Measurements from ENCODE around the gene KRT31. TPM values are rescaled to one million over a fixed set of nuclear protein-coding genes. Genes with fewer than 3 reads are reported as not detected.

The KRT31 gene
- total RNA-seq, 1 donor from 2014 or later: not detected

- DNase-seq (ENCODE audit: low spot score, unreplicated experiment): no peak
- no peaks in the 10 kb centered on the region for H3K36me3 Mint-ChIP-seq (ENCODE audit: insufficient read depth)
- no peaks in the 10 kb centered on the region for H3K9me3 Mint-ChIP-seq (ENCODE audit: low read depth)
- no peak overlapping the region for H3K4me3 Mint-ChIP-seq (ENCODE audit: low read depth)
- no peaks in the 10 kb centered on the region for H3K4me1 Mint-ChIP-seq (ENCODE audit: low read depth)
- H3K27me3 Mint-ChIP-seq: peaks cover 12% of the 10 kb centered on the region
- H3K27ac Mint-ChIP-seq: no peak overlapping the region
- TF ChIP-seq, protein P1, sequence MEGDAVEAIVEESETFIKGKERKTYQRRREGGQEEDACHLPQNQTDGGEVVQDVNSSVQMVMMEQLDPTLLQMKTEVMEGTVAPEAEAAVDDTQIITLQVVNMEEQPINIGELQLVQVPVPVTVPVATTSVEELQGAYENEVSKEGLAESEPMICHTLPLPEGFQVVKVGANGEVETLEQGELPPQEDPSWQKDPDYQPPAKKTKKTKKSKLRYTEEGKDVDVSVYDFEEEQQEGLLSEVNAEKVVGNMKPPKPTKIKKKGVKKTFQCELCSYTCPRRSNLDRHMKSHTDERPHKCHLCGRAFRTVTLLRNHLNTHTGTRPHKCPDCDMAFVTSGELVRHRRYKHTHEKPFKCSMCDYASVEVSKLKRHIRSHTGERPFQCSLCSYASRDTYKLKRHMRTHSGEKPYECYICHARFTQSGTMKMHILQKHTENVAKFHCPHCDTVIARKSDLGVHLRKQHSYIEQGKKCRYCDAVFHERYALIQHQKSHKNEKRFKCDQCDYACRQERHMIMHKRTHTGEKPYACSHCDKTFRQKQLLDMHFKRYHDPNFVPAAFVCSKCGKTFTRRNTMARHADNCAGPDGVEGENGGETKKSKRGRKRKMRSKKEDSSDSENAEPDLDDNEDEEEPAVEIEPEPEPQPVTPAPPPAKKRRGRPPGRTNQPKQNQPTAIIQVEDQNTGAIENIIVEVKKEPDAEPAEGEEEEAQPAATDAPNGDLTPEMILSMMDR (IDR thresholded peaks at IDR 0.05; ENCODE audit: unreplicated experiment): no peak
These were observed 8.8 kb upstream of the KRT31 start for GRCh38 chr17:41406205-41406604.

- H3K27me3 Mint-ChIP-seq: peaks cover 11% of the 10 kb centered on the region
- H3K9me3 Mint-ChIP-seq (ENCODE audit: low read depth): no peaks in the 10 kb centered on the region
- H3K27ac Mint-ChIP-seq: no peak overlapping the region
- DNase-seq (ENCODE audit: low spot score, unreplicated experiment): no peak
- TF ChIP-seq, protein P1 (IDR thresholded peaks at IDR 0.05; ENCODE audit: unreplicated experiment): no peak
- H3K4me1 Mint-ChIP-seq (ENCODE audit: low read depth): no peaks in the 10 kb centered on the region
- H3K36me3 Mint-ChIP-seq (ENCODE audit: insufficient read depth): no peaks in the 10 kb centered on the region
- no peak overlapping the region for H3K4me3 Mint-ChIP-seq (ENCODE audit: low read depth)
These were observed 6.7 kb upstream of the KRT31 start for GRCh38 chr17:41404024-41404671.

DNA sequence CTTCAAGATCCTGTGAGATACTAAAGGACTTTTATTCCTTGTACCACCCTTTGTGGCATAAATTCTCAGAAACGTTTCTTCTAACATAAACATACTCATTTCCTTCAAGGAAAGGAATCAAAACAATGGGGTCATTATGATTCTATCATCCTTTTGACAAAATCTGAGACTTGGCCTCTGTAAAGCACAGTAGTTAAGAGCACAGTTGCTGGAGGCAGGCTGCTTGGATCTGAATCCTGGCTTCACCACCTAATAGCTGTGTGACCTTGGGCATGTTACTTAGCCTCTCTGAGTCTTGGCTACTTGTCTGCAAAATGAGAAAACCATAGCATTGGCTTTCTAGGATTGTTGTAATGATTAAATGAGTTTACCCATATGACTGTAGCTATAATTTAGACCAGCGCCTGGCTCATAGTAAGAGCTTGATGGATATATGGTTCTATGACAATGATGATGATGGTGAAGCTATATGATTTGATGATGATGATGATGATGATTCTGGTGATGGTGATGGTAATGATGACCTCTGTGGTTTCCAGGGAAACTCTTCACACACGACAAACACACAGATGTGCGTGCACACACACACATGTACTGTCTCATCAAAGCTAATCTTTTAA, 6.1 kb upstream of the KRT31 start:
- TF ChIP-seq, protein P1 (IDR thresholded peaks at IDR 0.05; ENCODE audit: unreplicated experiment): no peak
- H3K9me3 Mint-ChIP-seq (ENCODE audit: low read depth): no peaks in the 10 kb centered on the region
- no peaks in the 10 kb centered on the region for H3K4me1 Mint-ChIP-seq (ENCODE audit: low read depth)
- H3K27ac Mint-ChIP-seq: no peak overlapping the region
- H3K27me3 Mint-ChIP-seq: peaks cover 11% of the 10 kb centered on the region
- no peak for DNase-seq (ENCODE audit: low spot score, unreplicated experiment)
- no peaks in the 10 kb centered on the region for H3K36me3 Mint-ChIP-seq (ENCODE audit: insufficient read depth)
- no peak overlapping the region for H3K4me3 Mint-ChIP-seq (ENCODE audit: low read depth)

DNA sequence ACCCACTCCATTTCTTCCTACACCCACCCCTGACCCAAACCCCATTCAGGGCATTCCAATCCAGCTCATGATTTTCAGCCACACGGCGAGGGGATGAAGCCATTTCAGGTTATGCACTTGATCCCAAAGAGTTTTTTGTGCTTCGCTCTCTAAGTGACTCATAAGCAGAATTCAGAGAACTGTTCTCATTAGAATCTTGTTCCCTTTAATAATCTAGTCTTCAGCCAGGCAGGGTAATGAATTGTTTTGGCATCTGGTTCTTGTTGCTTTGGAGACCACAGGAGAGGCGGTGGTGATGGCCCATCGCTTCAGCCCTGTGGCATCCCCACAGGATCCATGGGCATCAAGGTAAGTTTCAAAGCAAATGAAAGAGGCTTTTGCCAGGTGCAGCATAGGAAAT, 4.8 kb upstream of the KRT31 start:
- H3K9me3 Mint-ChIP-seq (ENCODE audit: low read depth): no peaks in the 10 kb centered on the region
- peaks cover 11% of the 10 kb centered on the region for H3K27me3 Mint-ChIP-seq
- no peak overlapping the region for H3K4me3 Mint-ChIP-seq (ENCODE audit: low read depth)
- H3K4me1 Mint-ChIP-seq (ENCODE audit: low read depth): no peaks in the 10 kb centered on the region
- TF ChIP-seq, protein P1 (IDR thresholded peaks at IDR 0.05; ENCODE audit: unreplicated experiment): no peak
- no peak overlapping the region for H3K27ac Mint-ChIP-seq
- no peak for DNase-seq (ENCODE audit: low spot score, unreplicated experiment)
- no peaks in the 10 kb centered on the region for H3K36me3 Mint-ChIP-seq (ENCODE audit: insufficient read depth)

GRCh38 chr17:41396340-41396739, 1.1 kb downstream of the KRT31 start:
- H3K36me3 Mint-ChIP-seq (ENCODE audit: insufficient read depth): no peaks in the 10 kb centered on the region
- TF ChIP-seq, protein P1 (IDR thresholded peaks at IDR 0.05; ENCODE audit: unreplicated experiment): no peak
- no peak for DNase-seq (ENCODE audit: low spot score, unreplicated experiment)
- no peak overlapping the region for H3K4me3 Mint-ChIP-seq (ENCODE audit: low read depth)
- H3K9me3 Mint-ChIP-seq (ENCODE audit: low read depth): no peaks in the 10 kb centered on the region
- H3K4me1 Mint-ChIP-seq (ENCODE audit: low read depth): no peaks in the 10 kb centered on the region
- H3K27me3 Mint-ChIP-seq: peaks cover 9% of the 10 kb centered on the region
- H3K27ac Mint-ChIP-seq: no peak overlapping the region
